Measurements from ENCODE around the gene ABCA3.
A peak's percentile ranks its signal among the peaks of the same experiment; 100 is the strongest.
"Not testable (repeated sequence)": the region's sequence is repeated elsewhere in the genome, so short reads cannot be mapped to it uniquely, and the experiment has no call there.

ABCA3 gene

GRCh38 chr16:2276368-2277195 lies 63.9 kb downstream of the ABCA3 start:
- ATAC-seq (replicated peaks) (no peak), DNase-seq (no peak)
- no peaks in the 10 kb centered on the region for H3K9me3 Mint-ChIP-seq
- no peak overlapping the region for H3K27ac Mint-ChIP-seq
- peaks cover 6% of the 10 kb centered on the region for H3K36me3 Mint-ChIP-seq (ENCODE audit: insufficient read depth)
- H3K4me3 Mint-ChIP-seq = no peak overlapping the region
- no peaks in the 10 kb centered on the region for H3K27me3 Mint-ChIP-seq
- H3K4me1 Mint-ChIP-seq (ENCODE audit: low read depth in 2 of 2) = peaks cover 0 to 2% of the 10 kb centered on the region in 2 donors

DNA sequence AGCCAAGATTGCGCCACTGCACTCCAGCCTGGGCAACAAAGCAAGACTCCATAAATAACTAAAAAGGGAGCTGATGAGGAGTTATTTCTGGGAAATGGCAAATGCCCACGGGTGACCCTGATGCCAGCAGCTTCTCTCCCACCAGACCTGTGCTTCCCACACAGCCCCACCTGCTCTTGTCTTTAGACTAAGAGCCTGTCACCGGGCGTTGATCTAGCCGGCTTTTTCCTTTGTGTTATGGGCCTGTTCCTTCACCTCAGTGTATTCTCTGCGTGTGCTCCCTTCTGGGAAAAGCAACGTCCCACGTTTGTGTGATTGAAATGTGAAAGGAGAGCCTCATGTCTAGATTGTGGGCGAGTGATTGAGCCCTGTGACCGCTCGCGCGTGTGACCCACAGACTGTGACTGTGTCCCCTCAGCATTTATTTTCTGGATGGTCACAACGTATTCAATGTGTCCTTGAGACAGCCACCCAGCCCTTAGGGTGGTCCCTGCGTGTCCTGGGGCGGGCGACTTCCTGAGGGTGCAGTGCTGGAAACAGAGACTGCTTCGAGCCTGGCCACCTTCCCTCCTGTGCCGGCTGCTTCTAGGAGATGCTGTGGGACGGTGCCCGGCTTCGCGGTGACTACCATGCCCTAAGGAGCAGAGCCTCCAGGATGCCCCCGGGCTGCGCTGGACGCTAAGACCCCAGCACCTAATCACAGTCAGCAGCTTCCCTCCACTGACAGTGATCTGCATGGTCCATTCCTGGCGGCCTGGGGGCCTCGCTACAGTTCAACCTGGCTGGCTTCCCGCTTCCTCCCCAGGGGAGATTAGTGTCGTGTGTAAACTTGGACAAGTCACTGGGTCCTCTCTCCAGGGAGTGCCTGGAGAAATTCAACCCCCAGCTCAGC lies 64.8 kb downstream of the ABCA3 start:
- Mint-ChIP-seq H3K36me3 (ENCODE audit: insufficient read depth) (peaks cover 4% of the 10 kb centered on the region), H3K9me3 (no peaks in the 10 kb centered on the region), H3K27me3 (no peaks in the 10 kb centered on the region), H3K4me3 (no peak overlapping the region), H3K27ac (no peak overlapping the region), H3K4me1 (ENCODE audit: low read depth in 2 of 2) (peaks cover 0 to 2% of the 10 kb centered on the region in 2 donors)
- no peak for ATAC-seq (replicated peaks)
- DNase-seq = no peak

DNA sequence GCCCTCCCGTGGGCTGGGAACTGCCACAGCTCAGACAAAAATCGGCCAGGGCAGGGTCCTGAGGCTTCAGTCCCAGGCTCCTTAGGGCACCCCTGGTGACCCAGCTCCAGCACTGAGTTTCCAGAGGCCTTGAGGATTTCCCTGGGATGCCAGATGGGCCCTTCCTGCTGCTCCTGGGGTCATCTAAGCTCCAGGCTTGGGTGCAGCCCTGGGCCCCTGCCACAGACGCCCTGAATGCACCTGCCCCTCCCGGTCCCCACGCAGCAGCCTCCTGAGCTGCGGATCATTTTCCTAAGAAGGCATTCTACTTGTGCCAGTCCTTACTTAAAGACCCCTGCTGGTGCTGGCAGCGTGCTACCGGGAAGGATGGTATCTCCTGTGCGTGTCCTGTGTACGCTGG lies 66.6 kb downstream of the ABCA3 start:
- H3K9me3 Mint-ChIP-seq = no peaks in the 10 kb centered on the region
- H3K27me3 Mint-ChIP-seq = no peaks in the 10 kb centered on the region
- H3K4me3 Mint-ChIP-seq = no peak overlapping the region
- no peak overlapping the region for H3K27ac Mint-ChIP-seq
- peaks cover 2% of the 10 kb centered on the region for H3K36me3 Mint-ChIP-seq (ENCODE audit: insufficient read depth)
- peaks cover 9 to 10% of the 10 kb centered on the region in 2 donors for H3K4me1 Mint-ChIP-seq (ENCODE audit: low read depth in 2 of 2)
- no peak for ATAC-seq (replicated peaks)
- no peak for DNase-seq

DNA sequence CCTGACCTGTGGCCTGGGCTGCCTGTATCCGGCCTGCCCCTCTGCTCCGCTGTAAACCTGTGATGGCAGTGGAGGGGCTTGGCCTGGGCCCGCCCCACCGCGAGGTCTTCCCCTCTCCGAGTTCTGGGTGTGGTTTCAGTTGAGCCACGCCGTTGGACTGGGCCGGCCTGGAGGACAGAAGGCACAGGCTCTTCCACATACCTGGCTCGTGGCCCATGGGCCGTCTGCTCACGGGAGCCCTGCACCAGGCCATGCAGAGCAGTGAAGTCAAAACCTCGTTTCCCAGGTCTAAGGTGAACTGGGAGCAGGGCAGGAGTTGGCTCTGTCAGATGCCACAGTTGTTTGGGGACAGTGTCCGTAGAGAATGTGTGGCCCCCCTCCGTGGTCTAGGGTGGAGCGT lies 67.0 kb downstream of the ABCA3 start:
- Mint-ChIP-seq H3K27ac (peak overlapping the region in 1 of 2 donors; percentile 35), H3K4me1 (ENCODE audit: low read depth in 2 of 2) (peaks cover 11 to 13% of the 10 kb centered on the region in 2 donors), H3K9me3 (no peaks in the 10 kb centered on the region), H3K4me3 (no peak overlapping the region), H3K27me3 (no peaks in the 10 kb centered on the region), H3K36me3 (ENCODE audit: insufficient read depth) (peaks cover 2% of the 10 kb centered on the region)
- DNase-seq (no peak), ATAC-seq (replicated peaks) (no peak)

GRCh38 chr16:2271848-2272461 lies 68.6 kb downstream of the ABCA3 start:
- Mint-ChIP-seq H3K27me3 (no peaks in the 10 kb centered on the region), H3K4me3 (no peak overlapping the region), H3K4me1 (ENCODE audit: low read depth in 2 of 2) (peaks cover 14 to 16% of the 10 kb centered on the region in 2 donors)

GRCh38 chr16:2270588-2271470 lies 69.7 kb downstream of the ABCA3 start:
- Mint-ChIP-seq H3K4me1 (ENCODE audit: low read depth in 2 of 2) (peaks cover 20 to 25% of the 10 kb centered on the region in 2 donors), H3K36me3 (ENCODE audit: insufficient read depth) (peaks cover 21% of the 10 kb centered on the region), H3K27ac (peak overlapping the region in 1 of 2 donors; percentile 46), H3K27me3 (no peaks in the 10 kb centered on the region), H3K9me3 (no peaks in the 10 kb centered on the region), H3K4me3 (no peak overlapping the region)
- no peak for DNase-seq
- ATAC-seq (replicated peaks) = no peak

More at GRCh38 chr16:2271848-2272461, 68.6 kb downstream of the ABCA3 start:
- DNase-seq = no peak
- Mint-ChIP-seq H3K27ac (no peak overlapping the region), H3K36me3 (ENCODE audit: insufficient read depth) (peaks cover 16% of the 10 kb centered on the region), H3K9me3 (no peaks in the 10 kb centered on the region)
- no peak for ATAC-seq (replicated peaks)

GRCh38 chr16:2270070-2270462 lies 70.5 kb downstream of the ABCA3 start:
- ATAC-seq (replicated peaks) = no peak
- peaks cover 20 to 30% of the 10 kb centered on the region in 2 donors for H3K4me1 Mint-ChIP-seq (ENCODE audit: low read depth in 2 of 2)
- H3K4me3 Mint-ChIP-seq = peak overlapping the region in 1 of 2 donors; percentile 97
- peaks cover 27% of the 10 kb centered on the region for H3K36me3 Mint-ChIP-seq (ENCODE audit: insufficient read depth)
- no peaks in the 10 kb centered on the region for H3K27me3 Mint-ChIP-seq
- H3K27ac Mint-ChIP-seq = no peak overlapping the region
- no peak for DNase-seq
- H3K9me3 Mint-ChIP-seq = no peaks in the 10 kb centered on the region

DNA sequence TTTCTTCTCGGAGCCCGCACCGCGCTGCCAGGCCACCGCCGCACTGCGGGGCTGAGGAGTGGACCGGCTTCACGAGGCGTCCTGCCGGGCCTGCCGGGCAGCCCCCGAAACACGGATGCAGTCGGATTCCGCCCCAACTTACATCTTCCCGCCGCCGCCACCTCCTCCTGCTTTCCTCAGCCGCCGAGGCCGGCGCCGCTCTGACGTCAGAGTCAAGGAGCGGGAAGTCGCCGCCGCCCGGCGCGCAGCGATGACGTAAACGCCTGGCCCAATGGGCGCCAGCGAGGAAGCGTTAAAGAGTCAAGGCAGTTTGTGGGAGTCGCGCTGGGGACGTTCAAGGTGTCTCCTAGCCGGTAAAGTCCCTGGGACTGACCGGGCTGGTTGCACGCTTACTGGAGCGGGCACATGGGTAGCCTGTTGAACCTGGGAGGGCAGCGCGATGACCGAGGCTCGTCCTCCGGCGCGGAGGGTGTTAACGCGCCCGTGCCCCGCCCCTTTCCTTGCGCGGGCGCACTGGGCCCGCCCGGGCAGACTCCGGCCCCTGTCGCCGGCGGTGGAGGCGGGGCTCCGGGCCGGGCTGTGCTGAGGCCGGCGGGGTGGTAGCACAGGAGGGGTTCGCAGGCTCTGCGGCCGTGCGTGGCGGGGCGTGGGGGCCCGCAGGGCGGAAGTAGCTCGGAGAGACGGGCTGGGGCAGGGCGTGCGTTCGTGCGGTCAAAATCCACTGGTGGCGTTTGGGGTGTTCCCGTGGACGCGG lies 72.4 kb downstream of the ABCA3 start, which contains the start of gene RNPS1:
Gene RNPS1, minus strand, starts transcription at position 214 of the 754 bp plus-strand sequence. CDS start 3,483 bp downstream, outside the sequence.
- H3K4me1 Mint-ChIP-seq (ENCODE audit: low read depth in 2 of 2) = peaks cover 23 to 36% of the 10 kb centered on the region in 2 donors
- peak within 1 kb of the TSS; percentile 98 to 99 for H3K27ac Mint-ChIP-seq
- ATAC-seq (replicated peaks) (peak; percentile 85), DNase-seq (peak; percentile 94 to 96 (median 96))
- peak within 1 kb of the TSS; percentile 97 for H3K4me3 Mint-ChIP-seq
- H3K36me3 Mint-ChIP-seq (ENCODE audit: insufficient read depth) = peaks cover 45% of the 10 kb centered on the region
- H3K27me3 Mint-ChIP-seq = no peaks in the 10 kb centered on the region
- no peaks in the 10 kb centered on the region for H3K9me3 Mint-ChIP-seq

DNA sequence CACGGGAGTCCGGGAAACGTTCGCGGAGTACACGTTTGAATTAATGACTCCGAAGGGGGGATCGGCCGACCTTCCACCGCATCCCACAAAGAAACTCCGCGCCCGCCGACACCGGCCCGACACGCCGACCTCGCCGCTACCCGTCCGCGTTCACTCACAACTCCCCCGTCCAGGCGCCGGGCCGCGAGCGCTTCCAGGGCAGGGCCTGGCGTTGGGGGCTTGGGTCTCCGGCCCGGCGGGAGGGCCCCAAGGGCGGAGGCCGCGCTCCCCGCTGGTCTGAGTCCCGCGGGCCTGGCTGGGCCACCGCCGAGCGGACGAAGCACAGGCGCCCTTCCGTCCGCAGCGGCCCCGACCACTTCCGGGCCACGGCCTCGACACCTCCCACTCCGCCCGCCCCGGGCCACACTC lies 73.0 kb downstream of the ABCA3 start:
- ATAC-seq (replicated peaks) = peak; percentile 49
- not testable (repeated sequence) for H3K27me3 Mint-ChIP-seq, DNase-seq, H3K9me3 Mint-ChIP-seq
- peaks cover 23 to 36% of the 10 kb centered on the region in 2 donors for H3K4me1 Mint-ChIP-seq (ENCODE audit: low read depth in 2 of 2)
- H3K36me3 Mint-ChIP-seq (ENCODE audit: insufficient read depth) = peaks cover 51% of the 10 kb centered on the region
- H3K27ac Mint-ChIP-seq = peak overlapping the region; percentile 98 to 99
- peak overlapping the region; percentile 97 for H3K4me3 Mint-ChIP-seq

GRCh38 chr16:2266887-2267286 lies 73.6 kb downstream of the ABCA3 start:
- H3K27ac Mint-ChIP-seq = peak overlapping the region; percentile 98 to 99
- H3K9me3 Mint-ChIP-seq; ATAC-seq (replicated peaks); H3K27me3 Mint-ChIP-seq: not testable (repeated sequence)
- peaks cover 57% of the 10 kb centered on the region for H3K36me3 Mint-ChIP-seq (ENCODE audit: insufficient read depth)
- peak in 1 of 3 experiments; percentile 21 for DNase-seq
- H3K4me1 Mint-ChIP-seq (ENCODE audit: low read depth in 2 of 2) = peaks cover 23 to 36% of the 10 kb centered on the region in 2 donors
- H3K4me3 Mint-ChIP-seq = peak overlapping the region; percentile 97

GRCh38 chr16:2263026-2263425 lies 77.5 kb downstream of the ABCA3 start:
- Mint-ChIP-seq H3K36me3 (ENCODE audit: insufficient read depth) (peaks cover 93% of the 10 kb centered on the region), H3K4me1 (ENCODE audit: low read depth in 2 of 2) (peaks cover 11 to 24% of the 10 kb centered on the region in 2 donors)

GRCh38 chr16:2260250-2260649 lies 80.3 kb downstream of the ABCA3 start:
- no peaks in the 10 kb centered on the region for H3K27me3 Mint-ChIP-seq
- H3K27ac Mint-ChIP-seq = no peak overlapping the region
- no peaks in the 10 kb centered on the region for H3K9me3 Mint-ChIP-seq
- peaks cover 5 to 8% of the 10 kb centered on the region in 2 donors for H3K4me1 Mint-ChIP-seq (ENCODE audit: low read depth in 2 of 2)
- H3K4me3 Mint-ChIP-seq = no peak overlapping the region
- ATAC-seq (replicated peaks) = no peak
- H3K36me3 Mint-ChIP-seq (ENCODE audit: insufficient read depth) = peaks cover 99% of the 10 kb centered on the region
- no peak for DNase-seq

More at GRCh38 chr16:2263026-2263425, 77.5 kb downstream of the ABCA3 start:
- H3K4me3 Mint-ChIP-seq; H3K27ac Mint-ChIP-seq; DNase-seq; H3K9me3 Mint-ChIP-seq; ATAC-seq (replicated peaks); H3K27me3 Mint-ChIP-seq: not testable (repeated sequence)

Measured in effector memory CD8-positive, alpha-beta T cell (primary cell).